K562 (cell line): ENCODE results near the gene ANKRD34A. TPM values are rescaled to one million over a fixed set of nuclear protein-coding genes. Genes with fewer than 3 reads are reported as not detected.

ENCODE experiments used
- ATAC-seq: fragments of 200-7000 bp; cut with Tn5 transposase; 3 replicates; pipeline ENCODE4 v1.9.1; 2020; ENCODE audit warnings: moderate library complexity
- BruUV-seq: library from RNA; stranded (reverse); fragments of 400-500 nt; replicated peaks from 2 replicates; lab custom pipeline; 2021; lab: Mats Ljungman, UMichigan
- CTCF ChIA-PET: fragments of 300-600 bp; formaldehyde crosslinking; extraction: SDS; loops from one replicate; lab custom pipeline; 2021; ENCODE audit warnings: low intra/inter-chr PET ratio; lab: Yijun Ruan, JAX
- POLR2A ChIA-PET: fragments of 300-600, 350-650 bp; sonication (Branson Sonifier 250); formaldehyde crosslinking; extraction: SDS; loops from one replicate; lab custom pipeline; 2021; ENCODE audit warnings: antibody characterized with exemption, inconsistent platforms; lab: Yijun Ruan, JAX
- DNase-seq, 4 experiments: peaks; one replicate each; pipeline versions ENCODE4 v3.0.0 to v3.0.0-alpha.2; 2011 to 2018; ENCODE audit warnings: low spot score in 3 of 4, mixed read lengths in 3 of 4; ENCODE audit errors: extremely low read depth in 1 of 4
- FAIRE-seq: peaks from 2 replicates; lab custom pipeline; 2011; peaks lifted over from hg19 to GRCh38; lab: Jason Lieb, UNC
- H2AFZ ChIP-seq: 2 replicates; pipeline ENCODE4 v1.6.0; 2011; ENCODE audit warnings: low read depth, low read length, control low read depth, inconsistent platforms
- H3K27ac ChIP-seq: fragments of 200-600 bp; 3 replicates; pipeline ENCODE4 v1.8.0; 2011; ENCODE audit warnings: low read depth, mild to moderate bottlenecking, control low read depth, inconsistent platforms, low read length, moderate library complexity, mixed read lengths; ENCODE audit errors: extremely low read depth
- H3K27me3 ChIP-seq, 2 experiments: fragments of 300-600 bp in 1 of 2; 2 replicates in 1 of 2; 3 replicates in 1 of 2; pipeline versions ENCODE4 v1.6.0 to v1.8.0; 2011; ENCODE audit warnings: inconsistent platforms in 2 of 2, low read length in 2 of 2, mild to moderate bottlenecking in 1 of 2, mixed read lengths in 1 of 2, moderate library complexity in 1 of 2; ENCODE audit not compliant: control insufficient read depth in 2 of 2, insufficient read depth in 2 of 2
- H3K36me3 ChIP-seq: fragments of 300-600 bp; 3 replicates; pipeline ENCODE4 v1.8.0; 2011; ENCODE audit warnings: mild to moderate bottlenecking, low read length, inconsistent platforms; ENCODE audit not compliant: control insufficient read depth, insufficient read depth
- H3K4me1 ChIP-seq, 2 experiments: fragments of 200-600 bp in 1 of 2; replicated peaks in 1 of 2; 2 replicates in 1 of 2; 3 replicates in 1 of 2; pipeline versions ENCODE4 v1.5.1 to v1.8.0; 2011; ENCODE audit warnings: inconsistent platforms in 2 of 2, low read length in 2 of 2, mild to moderate bottlenecking in 1 of 2, mixed read lengths in 1 of 2, moderate library complexity in 1 of 2; ENCODE audit not compliant: control insufficient read depth in 2 of 2, insufficient read depth in 2 of 2
- H3K4me2 ChIP-seq: 2 replicates; pipeline ENCODE4 v1.6.1; 2011; ENCODE audit warnings: low read length, control low read depth, inconsistent platforms, mixed read lengths; ENCODE audit not compliant: insufficient read depth
- H3K4me3 ChIP-seq: fragments of 200-600 bp; sonication (generic), shearing (Covaris generic); 2 replicates; pipeline ENCODE4 v1.5.1; 2016; ENCODE audit warnings: control low read depth, inconsistent platforms
- H3K79me2 ChIP-seq: fragments of 200-600 bp; 3 replicates; pipeline ENCODE4 v1.8.0; 2011; ENCODE audit warnings: low read length, inconsistent platforms; ENCODE audit not compliant: control insufficient read depth, insufficient read depth
- H3K9ac ChIP-seq, 2 experiments: 2 replicates each; pipeline versions ENCODE4 v1.6.0 to v1.6.1; 2011; ENCODE audit warnings: low read depth in 2 of 2, low read length in 2 of 2, control low read depth in 1 of 2, inconsistent platforms in 1 of 2, mild to moderate bottlenecking in 1 of 2, mixed read lengths in 1 of 2; ENCODE audit not compliant: insufficient read depth in 1 of 2
- H3K9me1 ChIP-seq: one replicate; pipeline ENCODE4 v1.6.0; 2011; ENCODE audit warnings: inconsistent platforms, mild to moderate bottlenecking, low read length, moderate library complexity; ENCODE audit not compliant: control insufficient read depth, insufficient read depth
- H3K9me3 ChIP-seq: replicated peaks from 2 replicates; pipeline ENCODE4 v1.5.1; 2011; ENCODE audit warnings: low read depth, low read length, inconsistent platforms; ENCODE audit not compliant: control insufficient read depth, insufficient read depth
- H4K20me1 ChIP-seq: replicated peaks from 2 replicates; pipeline ENCODE4 v1.6.1; 2011; ENCODE audit warnings: low read length, inconsistent platforms, mixed read lengths; ENCODE audit not compliant: control insufficient read depth, insufficient read depth
- AFF1 ChIP-seq, 2 experiments: fragments of 450-650 bp; IDR thresholded peaks; 2 replicates each; pipeline ENCODE4 v1.6.1; 2018; ENCODE audit warnings: mild to moderate bottlenecking in 2 of 2, low read depth in 1 of 2; ENCODE audit not compliant: partially characterized antibody in 2 of 2
- CBX1 ChIP-seq: sonication (generic); IDR thresholded peaks from 2 replicates; pipeline ENCODE4 v1.6.1; 2016; ENCODE audit warnings: antibody characterized with exemption, low read depth, mild to moderate bottlenecking
- CBX5 ChIP-seq: IDR thresholded peaks from 2 replicates; pipeline ENCODE4 v1.6.1; 2014; ENCODE audit warnings: low read depth, borderline replicate concordance
- KAT7 ChIP-seq: sonication (generic); formaldehyde crosslinking; IDR thresholded peaks from 2 replicates; pipeline ENCODE4 v1.8.0; 2022; ENCODE audit warnings: missing genetic modification reagents, mild to moderate bottlenecking, borderline replicate concordance
- SP2 ChIP-seq: IDR thresholded peaks from 2 replicates; pipeline ENCODE4 v1.6.1; 2011; ENCODE audit warnings: mild to moderate bottlenecking, low read depth, low read length, moderate library complexity; ENCODE audit not compliant: poor library complexity, severe bottlenecking; ENCODE audit errors: extremely low read depth
- TRIM24 ChIP-seq, 2 experiments: fragments of 450-650 bp; IDR thresholded peaks; 2 replicates each; pipeline ENCODE4 v1.6.1; 2016
- TRIM28 ChIP-seq: fragments of 450-650 bp; IDR thresholded peaks from 2 replicates; pipeline ENCODE4 v1.6.1; 2017
- XRCC3 ChIP-seq: fragments of 450-650 bp; IDR thresholded peaks from 2 replicates; pipeline ENCODE4 v1.6.1; 2017; ENCODE audit warnings: mild to moderate bottlenecking, moderate library complexity
- ZNF23 ChIP-seq: fragments of 250-450 bp; sonication (Bioruptor Pico); IDR thresholded peaks from 2 replicates; pipeline ENCODE4 v1.4.0; 2020; ENCODE audit warnings: mild to moderate bottlenecking
- WGBS: fragments of 100-300 bp; shearing (Covaris generic); methylation state at CpG from one replicate; pipeline ENCODE4 v1.1.6; 2016; ENCODE audit warnings: low coverage, mixed read lengths; ENCODE audit not compliant: insufficient coverage; ENCODE audit errors: missing lambda C conversion rate; 5-methylcytosine and 5-hydroxymethylcytosine counted together
- in situ Hi-C: fragments of 300-500 bp; cut with MboI; formaldehyde crosslinking; loops from 4 replicates; pipeline ENCODE4 v1.15.0; 2018; ENCODE audit warnings: inconsistent platforms, mixed read lengths
- intact Hi-C: fragments of 100-400 bp; cut with micrococcal nuclease; formaldehyde crosslinking; loops from 2 replicates; pipeline ENCODE4 v1.14.2; 2022
- polyA plus RNA-seq, 8 experiments: library from polyadenylated mRNA; depleted of rRNA in 4 of 8; stranded (reverse) in 5 of 8; unstranded in 3 of 8; fragments of >200 nt; fragmentation: Nextera tagmentation in 2 of 8; fragmentation: Illumina TruSeq in 1 of 8; extraction: Ambion mirVana in 2 of 8; extraction: Trizol in 1 of 8; gene quantifications; 2 replicates each; pipeline versions ENCODE4 v1.2.1 to v1.2.3, GENCODE V29; 2011 to 2014; ENCODE audit warnings: inconsistent platforms in 1 of 8, missing spikeins in 1 of 8
- total RNA-seq, 7 experiments: library from RNA; depleted of rRNA in 6 of 7; stranded (reverse); fragments of >200 nt in 6 of 7; fragmentation: Illumina TruSeq in 2 of 7; extraction: Trizol in 2 of 7; gene quantifications; 2 replicates each; pipeline versions ENCODE4 v1.2.1 to v1.2.3, GENCODE V29; 2011 to 2021; ENCODE audit warnings: low replicate concordance in 1 of 7

Gene ANKRD34A
- total and polyA plus RNA-seq, 9 of the 15 experiments (the other 6 are each of a cell fraction or from before 2014, with no cell fraction given), result 0.06 to 1.6 (median 0.43) TPM

- no peak for FAIRE-seq
Measured at GRCh38 chr1:145967288-145967687, 2.9 kb upstream of the ANKRD34A start.

More at GRCh38 chr1:145967288-145967687, 2.9 kb upstream of the ANKRD34A start:
- H3K9me3 ChIP-seq, result peaks cover 5% of the 10 kb centered on the region; the same call in 1 of the 2 replicates
- BruUV-seq, result no TSS peak
- H4K20me1 ChIP-seq, result no peaks in the 10 kb centered on the region
- H3K4me1 ChIP-seq, result peaks cover 12 to 15% of the 10 kb centered on the region in 2 experiments; a peak in 4 of 5 replicates
- peak; percentile 75 for TF ChIP-seq TRIM28
- peak; percentile 74; the same call in 1 of the 2 replicates for TF ChIP-seq CBX5
- no peak for TF ChIP-seq KAT7 (CRISPR knock-in tag)
- no peak for TF ChIP-seq SP2
- TF ChIP-seq ZNF23 (CRISPR knock-in tag), result no peak
- TF ChIP-seq AFF1 (IDR thresholded peaks at IDR 0.05; ENCODE audit: low read depth in 1 of 2, partially characterized antibody in 2 of 2), result peak in 1 of 2 experiments; percentile 100
- 0 out of 2 replicates have a peak, but pooled peaks have one; percentile 38 for TF ChIP-seq CBX1
- peak; percentile 56; the same call in 1 of the 2 replicates for TF ChIP-seq XRCC3
- TF ChIP-seq TRIM24 (IDR thresholded peaks at IDR 0.05), result peak in 1 of 2 experiments; percentile 55; a peak in 1 of 4 replicates
- intact Hi-C loops (no loop called here), in situ Hi-C loops (no loop called here)
- ATAC-seq (no peak), DNase-seq (no peak)
- no peak overlapping the region for H3K27ac ChIP-seq
- POLR2A ChIA-PET, result no interaction called here
- H3K9ac ChIP-seq, result no peak overlapping the region
- H3K79me2 ChIP-seq, result peaks cover 24% of the 10 kb centered on the region
- no peaks in the 10 kb centered on the region for H3K36me3 ChIP-seq
- H2AFZ ChIP-seq, result no peak overlapping the region
- H3K27me3 ChIP-seq, result no peaks in the 10 kb centered on the region
- no peak overlapping the region for H3K4me3 ChIP-seq
- H3K9me1 ChIP-seq, result no peaks in the 10 kb centered on the region
- CTCF ChIA-PET, result no interaction called here
- WGBS, result 70% methylated on average over 2 of the region's 2 CpGs
- H3K4me2 ChIP-seq, result no peak overlapping the region
